ENCODE data around the gene C13orf46.

C13orf46 gene

DNA sequence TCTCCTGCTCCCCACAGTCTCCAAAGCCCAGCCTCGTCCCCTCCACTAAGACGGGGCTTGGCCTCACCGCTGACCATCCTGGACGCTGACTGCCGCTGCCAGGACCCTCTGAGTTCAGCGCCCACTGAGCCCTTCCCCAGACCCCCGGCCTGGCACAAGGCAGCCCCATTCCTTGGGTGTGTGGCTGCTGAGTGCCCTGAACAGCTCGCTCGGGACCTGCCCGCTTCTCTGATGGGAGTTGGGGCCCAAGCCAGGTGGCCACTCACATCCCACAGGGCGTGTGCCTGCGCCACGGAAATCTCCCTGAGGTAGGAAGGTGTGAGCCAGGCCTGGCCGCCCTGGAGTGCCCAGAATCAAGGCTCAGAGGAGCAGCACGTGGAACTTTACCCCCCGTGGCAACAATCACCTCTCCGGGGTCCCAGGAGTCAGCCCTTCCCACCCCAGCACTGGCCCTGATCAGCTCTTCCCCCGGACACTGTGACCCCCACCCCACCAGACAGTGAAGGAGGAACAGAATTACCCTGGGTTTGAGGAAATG, 20.8 kb downstream of the C13orf46 start:
- no peak for DNase-seq

DNA sequence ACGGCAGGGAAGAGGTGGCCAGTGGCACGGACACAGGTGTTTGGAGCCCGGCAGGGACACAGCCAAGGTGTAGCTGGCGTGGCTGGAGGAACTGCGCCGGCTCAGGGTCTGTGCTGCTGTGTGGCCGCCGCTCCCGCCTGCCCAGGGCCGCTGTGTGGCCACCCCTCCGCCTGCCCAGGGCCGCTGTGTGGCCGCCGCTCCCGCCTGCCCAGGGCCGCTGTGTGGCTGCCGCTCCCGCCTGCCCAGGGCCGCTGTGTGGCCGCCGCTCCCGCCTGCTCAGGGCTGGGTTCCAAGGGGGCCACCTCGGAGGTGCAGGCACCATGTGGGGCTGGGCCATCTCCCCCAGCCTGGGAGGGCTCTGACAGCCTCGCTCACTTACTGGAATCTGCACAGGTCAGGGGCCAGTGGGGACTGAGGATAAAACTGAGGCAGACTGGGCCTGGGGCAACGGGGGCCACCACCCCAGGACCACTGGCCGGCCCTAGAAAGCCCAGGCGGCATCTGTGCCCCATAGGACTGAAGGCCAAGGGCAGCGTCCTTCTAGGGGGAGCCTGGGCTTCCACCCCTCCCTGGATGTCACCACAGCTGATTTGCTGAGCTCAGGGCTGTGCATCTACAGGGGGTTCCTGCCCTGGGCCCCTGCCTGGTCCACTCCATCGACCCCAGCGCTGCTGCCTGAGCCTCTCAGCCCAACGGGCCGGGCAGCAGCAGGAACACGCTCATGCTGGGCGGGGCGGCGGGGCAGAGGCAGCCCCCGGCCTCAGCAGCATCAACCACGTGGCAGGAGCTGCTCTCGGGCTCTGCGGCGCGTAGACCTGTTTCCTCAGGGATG, 21.5 kb downstream of the C13orf46 start:
- DNase-seq: no peak

DNA sequence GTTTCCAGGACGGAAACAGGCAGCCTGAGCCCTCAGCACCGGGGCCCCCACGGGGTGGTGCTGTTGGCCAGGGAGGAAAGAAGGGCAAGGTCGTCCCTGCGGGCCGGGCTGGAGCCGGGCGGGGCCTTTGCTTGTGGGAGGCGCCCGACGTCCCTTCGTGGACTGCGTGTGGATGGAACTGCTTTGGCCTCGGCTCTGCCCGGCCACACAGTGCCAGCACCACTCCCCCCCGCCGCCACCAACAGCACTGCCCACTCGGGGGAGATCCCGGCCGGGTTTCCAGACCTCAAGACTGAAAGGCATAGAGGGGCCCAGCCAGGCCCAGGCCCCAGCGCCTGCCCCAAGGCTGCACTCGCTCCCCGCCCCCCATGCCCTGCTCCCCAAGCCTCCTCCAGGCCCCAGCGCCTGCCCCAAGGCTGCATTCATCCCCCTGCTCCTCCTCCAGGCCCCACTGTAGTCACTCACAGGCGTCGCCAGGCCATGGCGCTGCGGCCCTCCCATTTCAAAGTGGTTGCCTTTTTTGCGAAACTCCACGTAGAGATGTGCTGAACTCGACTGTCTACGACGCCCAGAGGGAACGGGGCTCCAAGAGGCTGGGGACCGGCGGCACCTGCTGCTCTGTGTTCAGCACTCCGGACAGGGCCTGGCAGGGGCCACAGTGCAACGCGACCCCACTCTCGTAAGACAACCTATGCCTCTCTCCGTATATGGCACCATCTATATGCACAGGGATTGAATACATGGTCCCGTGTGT, 22.5 kb downstream of the C13orf46 start:
- DNase-seq: no peak

DNA sequence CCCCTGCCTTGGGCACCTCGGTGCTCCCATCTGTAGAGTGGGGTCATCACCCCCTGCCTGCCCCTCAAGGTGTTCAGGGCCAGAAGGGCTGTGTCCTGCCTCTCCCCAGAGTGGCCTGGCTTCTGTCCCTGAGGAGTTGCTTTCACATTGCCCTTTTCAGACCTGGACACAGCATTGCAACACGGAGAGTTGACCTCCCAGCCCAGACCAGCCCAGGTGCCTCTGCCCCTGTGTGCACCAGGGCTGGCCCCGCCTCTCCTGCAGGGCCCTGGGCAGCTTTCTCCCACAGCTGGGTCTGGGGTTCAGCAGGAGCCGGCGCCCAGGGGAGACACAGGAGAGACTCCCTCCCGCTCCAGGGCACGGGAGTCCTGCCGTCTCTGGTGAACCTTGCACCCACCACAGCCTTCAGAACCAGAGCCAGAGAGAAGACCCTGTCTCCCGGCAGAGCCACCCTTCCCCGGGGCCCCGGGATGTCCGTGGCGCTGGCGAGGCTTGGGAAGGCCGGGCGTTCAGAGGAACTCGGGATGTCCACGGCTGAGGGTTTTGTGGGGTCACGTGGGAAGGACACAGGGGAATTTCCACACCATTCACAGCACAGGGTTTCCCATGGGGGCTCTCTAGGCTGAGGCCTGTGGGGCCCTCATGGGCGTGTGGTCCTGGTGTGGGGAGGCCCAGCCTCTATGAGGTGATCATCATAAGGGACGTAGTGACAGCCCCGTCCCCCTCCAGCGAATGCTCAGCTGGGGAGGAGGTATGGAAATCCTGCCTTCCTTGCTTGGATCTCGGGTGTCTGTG, 23.2 kb downstream of the C13orf46 start:
- no peak for DNase-seq

DNA sequence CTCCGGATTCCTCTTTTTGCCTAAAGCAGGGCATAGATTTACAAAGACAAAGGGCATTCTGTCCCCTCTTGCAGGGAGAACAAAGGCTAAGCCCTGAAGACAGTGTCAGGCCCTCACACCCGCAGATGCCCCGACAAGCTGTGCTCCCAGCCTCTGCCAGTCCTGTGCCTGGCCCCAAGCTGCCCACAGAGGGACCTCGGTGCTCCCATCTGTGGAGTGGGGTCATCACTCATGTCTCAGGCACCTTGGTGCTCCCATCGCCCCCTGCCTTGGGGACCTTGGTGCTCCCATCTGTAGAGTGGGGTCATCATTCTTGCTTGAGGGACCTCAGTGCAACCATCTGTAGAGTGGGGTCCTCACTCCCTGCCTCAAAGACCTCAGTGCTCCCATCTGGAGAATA, 24.3 kb downstream of the C13orf46 start:
- no peak for DNase-seq

DNA sequence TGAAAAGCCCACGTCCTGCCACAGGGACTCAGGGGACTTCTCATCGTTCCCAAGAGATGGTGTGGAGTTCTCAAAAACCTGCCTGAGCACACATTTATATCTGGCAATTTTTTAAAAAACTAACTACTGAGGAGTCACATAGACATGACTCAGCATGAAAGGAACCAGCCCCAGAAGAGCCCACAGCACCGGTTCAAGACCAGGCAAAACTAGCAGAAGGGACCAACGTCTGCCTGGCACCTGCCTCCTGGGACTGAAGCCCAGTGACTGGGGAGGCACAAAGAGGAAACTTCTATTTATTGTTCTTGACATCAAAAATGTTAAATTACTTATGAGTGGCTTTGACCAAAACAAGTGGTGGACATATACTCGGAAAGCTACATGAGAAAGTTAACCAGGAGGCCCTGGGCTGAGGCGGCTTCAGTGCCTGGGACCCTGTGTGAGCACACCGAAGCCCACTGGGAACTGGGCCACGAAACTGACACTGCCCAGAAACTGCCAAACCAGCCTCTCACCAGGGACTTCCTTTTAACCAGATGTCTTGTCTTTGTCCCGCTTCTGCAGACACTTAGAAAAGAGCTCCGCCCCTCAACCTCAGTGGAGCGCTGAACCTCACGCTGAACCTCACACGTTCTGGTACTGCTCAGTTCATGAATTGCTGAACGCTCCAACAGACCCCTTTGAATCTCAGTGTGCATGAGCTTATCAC, 25.7 kb downstream of the C13orf46 start:
- DNase-seq: no peak

DNA sequence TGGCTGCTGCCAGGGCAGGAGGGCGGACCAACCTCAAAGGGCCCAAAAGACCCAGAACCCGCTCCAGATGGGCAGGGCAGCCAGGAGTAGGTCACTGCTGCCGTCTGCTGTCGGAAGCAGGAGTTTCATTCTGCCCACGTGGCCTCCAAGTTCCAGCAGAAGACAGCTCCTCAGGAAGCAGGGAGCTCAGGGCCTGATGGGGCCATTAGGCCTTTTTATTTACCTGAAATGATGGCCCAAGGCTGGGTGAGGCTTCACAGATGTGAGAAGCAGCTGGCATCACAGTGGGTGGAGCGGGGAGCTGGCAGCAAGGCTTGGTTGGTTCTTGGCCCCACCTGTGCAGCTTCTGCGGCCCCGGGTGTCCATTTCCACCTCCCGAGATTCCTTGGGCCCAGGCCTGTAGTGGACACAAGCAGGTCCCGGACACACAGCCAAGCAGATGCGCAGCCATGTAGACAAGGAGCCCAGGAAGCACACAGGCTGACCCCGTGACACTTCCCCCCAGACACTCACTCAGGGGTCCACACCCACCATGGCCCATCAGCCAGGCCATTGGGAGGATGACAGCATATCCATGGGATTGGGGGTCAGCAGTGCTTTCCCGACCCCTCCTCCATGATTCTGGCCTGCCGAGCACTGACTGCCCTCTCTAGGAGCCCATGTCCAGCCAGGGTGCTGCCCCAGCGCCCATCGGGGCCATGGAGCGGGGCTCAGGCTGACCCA, 26.4 kb downstream of the C13orf46 start:
- DNase-seq: no peak

- no peak for DNase-seq
Measured at GRCh38 chr13:113946409-113947181, 27.3 kb downstream of the C13orf46 start.

GRCh38 chr13:113945857-113946408, 27.9 kb downstream of the C13orf46 start:
- DNase-seq: no peak

DNA sequence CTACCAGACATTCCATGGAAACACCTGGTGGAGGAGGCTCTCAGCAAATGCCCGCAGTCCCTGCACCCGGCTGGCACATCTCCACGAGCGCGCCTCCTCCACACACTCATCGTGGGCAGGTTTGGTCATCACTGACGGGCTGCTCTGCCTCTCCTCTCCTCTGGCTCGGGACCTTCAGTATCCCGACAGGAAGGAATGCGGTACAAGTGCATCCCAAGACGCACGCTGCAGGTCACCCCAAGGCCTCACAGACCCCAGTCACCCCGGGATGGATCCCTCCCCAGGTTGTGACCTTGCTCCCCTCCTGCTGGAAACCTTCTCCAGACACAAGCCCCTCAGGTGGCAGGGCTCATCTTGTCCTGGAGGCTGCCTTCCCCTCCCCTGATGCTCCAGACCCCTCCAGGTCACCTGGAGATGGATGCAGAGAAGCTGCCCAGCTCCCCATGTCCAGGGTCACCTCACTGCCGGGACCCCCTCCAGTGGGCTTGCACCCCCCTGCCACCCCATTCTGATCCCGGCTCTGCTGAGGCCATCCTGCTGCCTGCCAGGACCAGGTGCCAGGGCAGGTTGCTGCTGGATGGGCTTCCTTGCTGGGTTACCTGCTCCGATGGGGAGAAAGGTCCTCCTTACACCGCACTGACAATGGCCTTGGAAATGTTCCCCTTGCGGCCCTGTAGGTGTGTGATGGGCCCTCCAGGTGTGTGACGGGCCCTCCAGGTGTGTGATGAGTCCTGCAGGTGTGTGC, 29.9 kb downstream of the C13orf46 start:
- DNase-seq: no peak

- DNase-seq: no peak
Measured at GRCh38 chr13:113942591-113943103, 31.2 kb downstream of the C13orf46 start.

- no peak for DNase-seq
Measured at GRCh38 chr13:113941571-113942191, 32.2 kb downstream of the C13orf46 start.

- no peak for DNase-seq
Measured at GRCh38 chr13:113939944-113940297, 34.0 kb downstream of the C13orf46 start.

DNA sequence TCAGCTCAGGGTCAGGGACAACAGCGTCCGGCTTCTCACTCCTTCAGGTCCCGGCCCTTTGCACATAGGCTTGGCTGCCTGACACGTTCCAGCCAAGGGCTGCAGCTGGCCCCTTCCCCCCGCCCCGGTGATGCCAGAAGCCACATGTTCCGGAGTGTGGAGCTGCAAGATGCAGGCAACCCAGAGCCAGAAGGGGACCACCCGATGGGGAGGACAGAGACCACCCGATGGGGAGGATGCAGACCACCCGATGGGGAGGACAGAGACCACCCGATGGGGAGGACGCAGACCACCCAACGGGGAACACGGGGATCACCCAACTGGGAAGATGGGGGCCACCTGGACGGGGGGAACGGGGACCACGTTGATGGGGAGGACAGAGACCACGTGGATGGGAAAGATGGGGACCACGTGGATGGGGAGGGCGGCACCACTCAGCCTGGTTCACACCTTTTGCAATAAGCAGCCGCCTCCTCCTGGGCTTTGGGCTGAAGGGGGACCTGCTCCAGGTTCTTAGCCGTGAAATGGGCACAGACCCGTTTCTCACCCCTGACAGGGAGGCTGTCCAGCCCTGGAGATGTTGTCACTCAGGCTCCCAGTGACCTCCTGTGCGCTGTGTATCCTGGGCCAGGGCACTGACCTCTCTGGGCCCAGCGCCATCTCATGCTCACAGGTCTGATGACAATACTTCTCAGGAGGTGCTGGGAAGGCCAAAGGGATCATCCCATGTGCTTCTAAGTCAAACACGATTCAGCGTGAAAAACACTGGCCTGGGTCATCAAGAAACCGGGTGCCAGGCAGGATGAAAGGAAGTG, 34.5 kb downstream of the C13orf46 start:
- no peak for DNase-seq

DNA sequence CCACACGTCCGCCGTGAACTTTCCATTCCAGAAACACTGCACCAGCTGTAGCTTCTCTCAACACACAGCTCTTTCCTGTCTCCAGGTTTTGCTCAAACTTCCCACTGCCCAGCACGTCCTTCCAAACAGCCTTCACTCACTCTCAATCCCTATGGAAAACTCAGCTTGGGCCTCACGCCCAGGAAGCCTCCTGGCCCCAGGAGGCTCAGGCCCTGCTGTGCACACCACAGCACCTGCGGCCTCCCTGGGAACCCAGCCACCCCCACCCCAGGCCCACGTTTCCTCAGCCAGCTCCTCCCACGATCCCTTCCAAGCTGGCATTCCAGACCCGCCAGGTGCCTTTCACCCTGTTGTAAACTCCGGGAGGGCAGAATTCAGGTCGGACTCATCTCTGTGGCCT, 35.2 kb downstream of the C13orf46 start:
- DNase-seq: no peak

GRCh38 chr13:113938246-113938645, 35.6 kb downstream of the C13orf46 start:
- DNase-seq: no peak

- DNase-seq: no peak
Measured at GRCh38 chr13:113937527-113938180, 36.2 kb downstream of the C13orf46 start.

DNA sequence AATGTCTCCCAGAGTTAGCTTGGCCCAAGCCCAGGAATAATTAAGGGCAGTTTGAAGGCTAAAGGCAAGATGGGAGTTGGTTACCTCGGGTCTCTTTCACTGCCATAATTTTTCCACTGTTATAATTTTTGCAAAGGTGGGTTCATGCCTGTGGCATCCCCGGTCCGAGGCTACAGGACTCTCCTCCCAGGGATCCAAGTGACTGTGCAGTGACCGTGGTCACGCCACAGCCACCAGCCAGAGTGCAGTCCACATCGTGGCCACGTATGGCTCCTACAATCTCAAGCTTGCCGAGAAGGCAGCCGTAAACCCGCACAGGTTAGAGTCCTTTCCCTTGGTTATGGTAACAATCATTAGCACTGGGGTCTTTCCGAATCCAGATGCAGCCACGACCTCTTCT, 36.8 kb downstream of the C13orf46 start:
- no peak for DNase-seq

Data from amniotic stem cell (primary cell).